GM13976 (cell line): ENCODE data around the gene NXNL2.

Experiments
- DNase-seq: peaks from one replicate; pipeline ENCODE4 v3.0.0; 2012; ENCODE audit warnings: low spot score
- in situ Hi-C: fragments of 300-500 bp; cut with MboI; formaldehyde crosslinking; loops from one replicate; pipeline ENCODE4 v1.12.0; 2022; ENCODE audit warnings: low sequenced_read_pairs, mixed read lengths, inconsistent platforms; ENCODE audit not compliant: unreplicated experiment
- TF ChIP-seq, protein P1 (sequence below): IDR thresholded peaks from 2 replicates; pipeline ENCODE4 v1.5.1; 2012; ENCODE audit warnings: borderline replicate concordance, mild to moderate bottlenecking; ENCODE audit not compliant: insufficient read depth; ENCODE audit errors: extremely low read depth, missing control alignments, control extremely low read depth

The NXNL2 gene

DNA sequence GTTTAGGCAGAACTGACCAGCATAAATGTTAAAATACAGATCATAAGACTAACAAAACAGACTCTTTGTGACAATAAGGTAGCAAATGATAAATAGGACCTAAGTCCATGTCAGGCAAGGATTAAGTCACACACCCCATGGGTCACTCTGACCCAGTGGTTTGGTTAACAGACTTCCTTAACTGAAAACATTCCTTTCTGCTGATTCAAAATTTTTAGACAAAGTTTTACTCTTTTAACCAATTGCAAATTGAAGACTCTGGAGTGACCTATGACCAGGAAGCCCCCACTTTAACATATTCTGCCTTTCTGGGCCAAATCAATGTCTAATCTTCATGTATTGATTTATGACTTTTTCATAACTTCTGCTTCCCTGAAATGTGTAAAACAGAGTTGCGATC, 4.9 kb upstream of the NXNL2 start:
- TF ChIP-seq, protein P1, sequence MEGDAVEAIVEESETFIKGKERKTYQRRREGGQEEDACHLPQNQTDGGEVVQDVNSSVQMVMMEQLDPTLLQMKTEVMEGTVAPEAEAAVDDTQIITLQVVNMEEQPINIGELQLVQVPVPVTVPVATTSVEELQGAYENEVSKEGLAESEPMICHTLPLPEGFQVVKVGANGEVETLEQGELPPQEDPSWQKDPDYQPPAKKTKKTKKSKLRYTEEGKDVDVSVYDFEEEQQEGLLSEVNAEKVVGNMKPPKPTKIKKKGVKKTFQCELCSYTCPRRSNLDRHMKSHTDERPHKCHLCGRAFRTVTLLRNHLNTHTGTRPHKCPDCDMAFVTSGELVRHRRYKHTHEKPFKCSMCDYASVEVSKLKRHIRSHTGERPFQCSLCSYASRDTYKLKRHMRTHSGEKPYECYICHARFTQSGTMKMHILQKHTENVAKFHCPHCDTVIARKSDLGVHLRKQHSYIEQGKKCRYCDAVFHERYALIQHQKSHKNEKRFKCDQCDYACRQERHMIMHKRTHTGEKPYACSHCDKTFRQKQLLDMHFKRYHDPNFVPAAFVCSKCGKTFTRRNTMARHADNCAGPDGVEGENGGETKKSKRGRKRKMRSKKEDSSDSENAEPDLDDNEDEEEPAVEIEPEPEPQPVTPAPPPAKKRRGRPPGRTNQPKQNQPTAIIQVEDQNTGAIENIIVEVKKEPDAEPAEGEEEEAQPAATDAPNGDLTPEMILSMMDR = no peak
- DNase-seq = no peak
- in situ Hi-C loops = no loop called here

DNA sequence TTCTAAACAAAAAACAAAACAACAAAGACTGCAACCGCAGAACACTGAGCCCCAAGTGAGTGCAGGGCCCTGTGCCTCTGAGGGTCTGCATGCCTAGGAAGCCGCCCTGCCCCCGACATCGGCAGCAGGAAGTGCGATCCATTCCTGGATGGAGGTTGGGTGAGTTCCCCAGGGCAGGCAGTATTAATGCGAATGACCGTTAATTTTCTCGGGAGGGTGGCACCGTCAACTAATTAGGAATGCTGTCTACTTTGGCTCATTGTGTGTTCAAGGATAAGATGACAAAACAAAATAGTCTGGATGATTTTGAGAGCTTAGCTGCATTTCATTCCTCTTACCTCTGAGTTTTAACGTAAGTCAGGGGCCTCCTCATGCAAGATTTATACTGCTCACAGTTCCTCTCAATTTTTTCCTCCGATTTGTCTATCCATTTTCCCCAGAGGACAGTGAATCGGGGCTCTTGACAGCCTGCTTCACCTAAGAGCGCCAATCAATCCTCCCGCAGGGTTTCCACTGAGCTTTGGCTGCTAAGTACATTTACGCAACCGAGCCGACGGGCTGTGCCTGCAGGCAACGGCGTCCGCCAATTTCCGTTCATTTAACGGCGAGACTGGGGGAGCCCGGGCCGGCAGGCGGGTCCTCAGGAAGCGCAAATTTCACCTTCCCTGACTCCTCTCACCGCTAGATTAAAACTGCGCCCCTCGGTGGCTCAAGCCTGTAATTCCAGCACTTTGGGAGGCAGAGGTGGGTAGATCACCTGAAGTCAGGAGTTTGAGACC, 2.9 kb upstream of the NXNL2 start:
- no peak for DNase-seq
- TF ChIP-seq, protein P1 = no peak
- in situ Hi-C loops = no loop called here

DNA sequence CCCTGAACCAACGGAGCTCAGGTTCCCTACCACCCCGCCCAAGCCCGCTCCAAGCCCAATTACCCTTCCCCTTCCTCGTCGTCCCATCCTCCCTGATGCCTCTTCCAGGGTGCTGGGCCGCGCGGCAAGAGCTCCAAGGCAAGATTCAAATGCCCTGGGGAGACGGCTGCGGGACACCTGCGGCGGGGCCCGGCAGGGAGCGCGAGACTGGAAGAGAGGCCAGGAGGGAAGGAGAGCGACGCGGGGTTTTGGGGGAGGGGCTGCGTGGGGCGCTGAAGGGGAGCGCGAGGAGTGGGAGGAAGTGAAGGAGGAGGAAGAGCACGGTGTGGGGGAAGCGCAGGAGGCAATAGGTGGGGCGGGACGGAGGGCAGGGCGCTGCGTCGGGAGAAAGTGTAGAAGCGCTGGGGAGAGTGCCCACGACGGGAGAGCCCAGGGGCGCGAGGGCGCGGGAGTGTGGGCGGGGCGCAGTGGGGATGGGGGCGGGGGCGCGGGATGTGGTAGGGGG, 975 bp upstream of the NXNL2 start:
- DNase-seq = no peak
- TF ChIP-seq, protein P1 = no peak
- in situ Hi-C loops = no loop called here

DNA sequence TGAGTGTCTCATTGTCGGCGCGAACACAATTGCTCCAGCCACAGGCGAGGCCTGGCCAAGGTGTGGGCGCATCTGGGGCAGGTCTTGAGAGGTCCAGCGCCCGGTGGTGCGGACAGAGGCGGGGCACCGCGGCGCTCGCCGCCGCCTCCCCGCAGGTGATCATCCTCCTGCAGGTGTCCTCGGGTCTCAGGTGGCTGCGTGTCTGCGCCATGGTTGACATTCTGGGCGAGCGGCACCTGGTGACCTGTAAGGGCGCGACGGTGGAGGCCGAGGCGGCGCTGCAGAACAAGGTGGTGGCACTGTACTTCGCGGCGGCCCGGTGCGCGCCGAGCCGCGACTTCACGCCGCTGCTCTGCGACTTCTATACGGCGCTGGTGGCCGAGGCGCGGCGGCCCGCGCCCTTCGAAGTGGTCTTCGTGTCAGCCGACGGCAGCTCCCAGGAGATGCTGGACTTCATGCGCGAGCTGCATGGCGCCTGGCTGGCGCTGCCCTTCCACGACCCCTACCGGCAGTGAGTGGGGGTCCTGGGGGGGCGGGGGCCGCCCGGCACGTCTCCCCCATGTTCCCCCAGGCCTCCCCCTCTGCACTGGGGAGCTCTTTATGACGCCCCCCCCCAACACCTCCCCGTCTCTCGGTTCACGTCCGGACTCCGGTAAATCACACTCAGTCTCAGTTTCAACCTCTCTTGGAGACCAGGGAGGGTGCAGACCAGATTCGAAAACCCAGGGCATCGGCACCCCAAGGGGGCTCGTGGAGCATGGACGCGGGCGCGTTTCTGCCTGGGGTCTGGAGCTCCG, 446 bp downstream of the NXNL2 start:
- in situ Hi-C loops = no loop called here
- DNase-seq = peak; percentile 36
- TF ChIP-seq, protein P1 = no peak

DNA sequence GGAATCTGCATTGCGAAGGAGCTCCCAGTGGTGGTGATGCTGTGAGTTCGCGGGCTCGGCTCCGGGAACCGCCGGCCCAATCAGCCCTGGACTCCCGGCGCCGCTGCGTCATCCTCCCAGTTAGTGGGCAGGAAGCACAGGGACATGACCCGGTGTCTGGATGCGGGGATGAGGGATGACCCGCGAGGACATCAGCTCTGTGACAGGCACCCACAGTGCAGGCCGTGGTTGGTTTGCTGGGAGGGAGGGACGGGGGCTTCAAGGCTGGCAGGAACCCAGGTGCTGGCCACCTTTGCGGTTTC, 996 bp downstream of the NXNL2 start:
- in situ Hi-C loops = no loop called here
- TF ChIP-seq, protein P1 = no peak
- no peak for DNase-seq

DNA sequence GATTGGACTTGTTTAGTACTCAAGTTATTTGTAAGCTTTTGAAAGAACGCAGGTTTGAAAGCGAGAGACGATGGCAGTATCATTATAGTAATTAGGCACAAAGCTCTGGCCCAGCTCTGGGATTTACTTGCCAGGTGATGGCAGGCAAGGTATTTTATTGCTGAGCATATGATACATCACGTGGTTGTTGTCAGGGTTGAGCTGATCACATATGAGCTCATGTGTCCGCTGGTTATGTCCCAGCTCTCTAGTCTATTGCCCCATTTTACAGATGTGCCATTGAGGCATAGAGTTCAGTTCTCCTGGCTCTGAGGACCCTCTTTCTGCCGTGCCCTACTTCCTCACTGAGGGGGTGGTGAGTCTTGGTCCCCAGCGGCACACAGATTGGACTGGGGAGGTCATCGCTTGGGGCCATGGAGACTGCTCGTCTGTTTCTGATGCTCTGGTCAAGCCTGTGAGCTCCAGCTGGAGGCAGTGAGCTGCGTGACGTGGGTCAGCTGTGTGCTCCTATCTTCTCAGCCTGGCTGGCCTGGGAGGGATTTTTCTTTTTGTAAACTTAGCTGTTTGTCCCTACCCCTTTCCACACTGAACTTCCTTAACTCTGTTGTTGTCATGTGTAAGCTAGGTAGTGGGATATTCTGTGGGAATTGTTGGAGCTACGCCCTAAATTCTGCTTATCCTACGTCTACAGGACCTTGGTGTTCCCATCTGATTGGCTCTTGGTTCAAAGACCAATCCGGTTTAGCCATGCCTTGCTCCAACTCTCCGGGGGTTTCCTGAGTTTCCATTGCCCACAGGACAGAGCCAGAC, 2.2 kb downstream of the NXNL2 start:
- TF ChIP-seq, protein P1 = no peak
- in situ Hi-C loops = no loop called here
- no peak for DNase-seq
